ENCODE data around the gene MYRF.

The MYRF gene

GRCh38 chr11:61762798-61763197, 10.4 kb downstream of the MYRF start:
- no peak for DNase-seq

- DNase-seq: no peak
Measured at GRCh38 chr11:61763930-61764605, 11.6 kb downstream of the MYRF start.

GRCh38 chr11:61764606-61765260, 12.3 kb downstream of the MYRF start:
- DNase-seq: no peak

GRCh38 chr11:61765550-61766253, 13.3 kb downstream of the MYRF start:
- no peak for DNase-seq

GRCh38 chr11:61766353-61766841, 14.0 kb downstream of the MYRF start:
- DNase-seq: no peak

GRCh38 chr11:61768376-61769076, 16.1 kb downstream of the MYRF start:
- DNase-seq: peak; percentile 88

GRCh38 chr11:61769169-61769920, 16.9 kb downstream of the MYRF start:
- DNase-seq: no peak

GRCh38 chr11:61769946-61770683, 17.7 kb downstream of the MYRF start:
- DNase-seq: no peak

- DNase-seq: no peak
Measured at GRCh38 chr11:61771195-61771894, 18.9 kb downstream of the MYRF start.

GRCh38 chr11:61771985-61772455, 19.6 kb downstream of the MYRF start:
- DNase-seq: no peak

- DNase-seq: no peak
Measured at GRCh38 chr11:61773356-61773755, 20.9 kb downstream of the MYRF start.

- no peak for DNase-seq
Measured at GRCh38 chr11:61773809-61774208, 21.4 kb downstream of the MYRF start.

- no peak for DNase-seq
Measured at GRCh38 chr11:61774411-61774810, 22.0 kb downstream of the MYRF start.

- no peak for DNase-seq
Measured at GRCh38 chr11:61775106-61775505, 22.7 kb downstream of the MYRF start.

- DNase-seq: no peak
Measured at GRCh38 chr11:61775606-61776554, 23.4 kb downstream of the MYRF start.

GRCh38 chr11:61776561-61777075, 24.2 kb downstream of the MYRF start:
- DNase-seq: peak; percentile 88

GRCh38 chr11:61777234-61778090, 25.0 kb downstream of the MYRF start:
- peak; percentile 69 for DNase-seq

- no peak for DNase-seq
Measured at GRCh38 chr11:61778357-61778886, 26.0 kb downstream of the MYRF start.

Measured in RPMI8226 (cell line).